Measurements from ENCODE around the gene GABRP. TPM values are rescaled to one million over a fixed set of nuclear protein-coding genes. Genes with fewer than 3 reads are reported as not detected.

The GABRP gene
- total and polyA plus RNA-seq, 7 experiments from 2014 or later: not detected

- Histone ChIP-seq H3K4me3 (ENCODE audit: low read length) (no peak overlapping the region), H3K4me1 (ENCODE audit: control insufficient read depth in 2 of 2, insufficient read depth in 2 of 2, low read length in 2 of 2) (no peaks in the 10 kb centered on the region), H3K27ac (ENCODE audit: low read depth, low read length) (no peak overlapping the region), H3K36me3 (ENCODE audit: control insufficient read depth in 2 of 3, insufficient read depth in 3 of 3, low read length in 3 of 3) (no peaks in the 10 kb centered on the region), H3K9me3 (ENCODE audit: control insufficient read depth in 2 of 3, low read length in 3 of 3) (no peaks in the 10 kb centered on the region), H3K27me3 (ENCODE audit: control insufficient read depth in 2 of 2, insufficient read depth in 2 of 2, low read length in 2 of 2) (no peaks in the 10 kb centered on the region)
- Mint-ChIP-seq H3K9me3 (peaks cover 0 to 3% (median 0%) of the 10 kb centered on the region in 11 donors), H3K4me1 (peaks cover 0 to 4% (median 3%) of the 10 kb centered on the region in 7 donors), H3K4me3 (no peak overlapping the region), H3K36me3 (no peaks in the 10 kb centered on the region), H3K27ac (no peak overlapping the region), H3K27me3 (peaks cover 12 to 28% (median 15%) of the 10 kb centered on the region in 5 donors)
- ChIA-PET POLR2A (no interaction called here), CTCF (no interaction called here)
- DNase-seq: no peak
- intact Hi-C loops (cut with micrococcal nuclease): loop anchor here in 1 of 2 donors (10.0 kb wide), 1 partner anchor 603 kb away; no protein-coding TSS in a partner anchor
- no peak for ATAC-seq
Measured at GRCh38 chr5:170741801-170742200, 41.7 kb upstream of the GABRP start.

DNA sequence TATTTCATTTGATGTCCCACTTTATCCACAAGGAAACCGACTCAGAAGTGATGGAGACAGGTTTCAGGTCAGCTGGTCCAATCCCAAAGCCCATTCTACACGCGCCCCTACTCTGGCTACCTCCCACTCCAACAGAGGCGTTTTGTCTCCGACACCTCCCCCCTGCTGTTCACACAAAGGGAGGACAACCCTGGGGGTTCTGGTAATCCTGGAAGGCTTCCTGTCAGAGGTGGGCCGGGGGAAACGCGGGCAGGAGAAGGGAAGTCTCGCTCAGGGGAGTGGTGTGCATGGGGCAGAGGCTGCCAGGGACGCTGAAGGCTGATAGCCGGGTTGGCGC is 39.7 kb upstream of the GABRP start:
- H3K4me1 Mint-ChIP-seq: peaks cover 0 to 4% (median 3%) of the 10 kb centered on the region in 7 donors
- H3K9me3 Mint-ChIP-seq: peaks cover 0 to 3% (median 0%) of the 10 kb centered on the region in 11 donors
- no peak overlapping the region for H3K4me3 Mint-ChIP-seq
- no peaks in the 10 kb centered on the region for H3K9me3 ChIP-seq (ENCODE audit: control insufficient read depth in 2 of 3, low read length in 3 of 3)
- ChIA-PET POLR2A (no interaction called here), CTCF (no interaction called here)
- no peaks in the 10 kb centered on the region for H3K36me3 Mint-ChIP-seq
- DNase-seq: no peak
- no peak overlapping the region for H3K27ac Mint-ChIP-seq
- H3K4me3 ChIP-seq (ENCODE audit: low read length): no peak overlapping the region
- no peaks in the 10 kb centered on the region for H3K36me3 ChIP-seq (ENCODE audit: control insufficient read depth in 2 of 3, insufficient read depth in 3 of 3, low read length in 3 of 3)
- no peak for ATAC-seq
- H3K4me1 ChIP-seq (ENCODE audit: control insufficient read depth in 2 of 2, insufficient read depth in 2 of 2, low read length in 2 of 2): no peaks in the 10 kb centered on the region
- no peak overlapping the region for H3K27ac ChIP-seq (ENCODE audit: low read depth, low read length)
- peaks cover 24 to 32% (median 26%) of the 10 kb centered on the region in 5 donors for H3K27me3 Mint-ChIP-seq
- intact Hi-C loops (cut with micrococcal nuclease): loop anchor here in 1 of 2 donors (2.0 to 10.0 kb wide), 2 partner anchors 47 to 601 kb away; no protein-coding TSS in a partner anchor
- H3K27me3 ChIP-seq (ENCODE audit: control insufficient read depth in 2 of 2, insufficient read depth in 2 of 2, low read length in 2 of 2): no peaks in the 10 kb centered on the region

- Mint-ChIP-seq H3K4me1 (peaks cover 0 to 4% (median 3%) of the 10 kb centered on the region in 7 donors), H3K27me3 (peaks cover 25 to 40% (median 36%) of the 10 kb centered on the region in 5 donors), H3K27ac (no peak overlapping the region), H3K4me3 (no peak overlapping the region), H3K36me3 (no peaks in the 10 kb centered on the region), H3K9me3 (peaks cover 0 to 3% (median 0%) of the 10 kb centered on the region in 11 donors)
- no peak for ATAC-seq
- Histone ChIP-seq H3K36me3 (ENCODE audit: control insufficient read depth in 2 of 3, insufficient read depth in 3 of 3, low read length in 3 of 3) (no peaks in the 10 kb centered on the region), H3K4me1 (ENCODE audit: control insufficient read depth in 2 of 2, insufficient read depth in 2 of 2, low read length in 2 of 2) (no peaks in the 10 kb centered on the region), H3K4me3 (ENCODE audit: low read length) (no peak overlapping the region), H3K27me3 (ENCODE audit: control insufficient read depth in 2 of 2, insufficient read depth in 2 of 2, low read length in 2 of 2) (no peaks in the 10 kb centered on the region), H3K27ac (ENCODE audit: low read depth, low read length) (no peak overlapping the region), H3K9me3 (ENCODE audit: control insufficient read depth in 2 of 3, low read length in 3 of 3) (no peaks in the 10 kb centered on the region)
- POLR2A ChIA-PET: no interaction called here
- CTCF ChIA-PET: no interaction called here
- no peak for DNase-seq
- intact Hi-C loops (cut with micrococcal nuclease): loop anchor here in 1 of 2 donors (2.0 to 10.0 kb wide), 2 partner anchors 45 to 599 kb away; no protein-coding TSS in a partner anchor
Measured at GRCh38 chr5:170745481-170746071, 37.9 kb upstream of the GABRP start.

DNA sequence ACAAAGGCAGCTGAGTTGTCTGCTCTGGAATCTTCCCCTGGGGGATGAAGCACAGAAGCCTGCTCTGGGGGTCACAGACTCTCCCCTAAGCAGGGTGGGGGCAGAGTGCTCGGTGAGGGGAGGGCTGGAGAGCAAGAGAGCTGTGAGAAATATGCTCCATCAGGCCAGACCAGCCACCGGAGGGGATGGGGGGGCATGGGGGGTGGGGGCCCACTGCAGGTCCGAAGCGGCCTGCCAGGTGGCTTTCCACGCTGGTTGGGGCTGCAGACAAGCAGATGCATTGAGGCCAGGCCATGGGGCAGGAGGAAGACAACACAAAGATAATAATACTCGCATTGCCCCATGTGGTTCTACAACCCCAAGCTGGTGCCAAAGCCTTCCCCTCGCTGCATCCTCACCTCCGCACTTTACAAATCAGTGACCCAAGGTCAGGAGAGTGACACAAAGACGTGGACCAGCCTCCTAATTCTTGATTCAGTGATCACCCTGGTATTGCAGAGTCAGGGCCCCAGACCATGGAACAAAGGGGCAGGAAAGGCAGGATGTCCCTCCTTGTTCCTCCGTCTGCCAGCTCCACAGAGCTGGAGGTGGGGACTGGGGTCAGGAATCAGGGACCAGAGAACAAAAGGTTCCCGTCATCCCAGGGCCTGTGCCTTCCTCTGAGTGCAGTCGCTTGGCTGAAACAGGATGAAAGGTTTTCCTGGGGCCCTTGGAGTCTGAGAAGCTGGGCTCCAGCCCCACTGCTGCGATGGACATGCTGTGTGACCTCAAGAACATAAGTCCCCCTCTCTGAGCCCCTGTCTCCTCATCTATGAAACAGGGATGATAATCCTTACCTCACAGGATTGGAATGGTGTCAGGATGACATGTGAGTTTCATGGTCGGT is 37.2 kb upstream of the GABRP start:
- H3K4me1 Mint-ChIP-seq: peaks cover 0 to 4% (median 3%) of the 10 kb centered on the region in 7 donors
- no peaks in the 10 kb centered on the region for H3K36me3 Mint-ChIP-seq
- H3K4me3 Mint-ChIP-seq: no peak overlapping the region
- no peak overlapping the region for H3K27ac ChIP-seq (ENCODE audit: low read depth, low read length)
- H3K36me3 ChIP-seq (ENCODE audit: control insufficient read depth in 2 of 3, insufficient read depth in 3 of 3, low read length in 3 of 3): no peaks in the 10 kb centered on the region
- no peaks in the 10 kb centered on the region for H3K4me1 ChIP-seq (ENCODE audit: control insufficient read depth in 2 of 2, insufficient read depth in 2 of 2, low read length in 2 of 2)
- no peaks in the 10 kb centered on the region for H3K9me3 ChIP-seq (ENCODE audit: control insufficient read depth in 2 of 3, low read length in 3 of 3)
- H3K9me3 Mint-ChIP-seq: peaks cover 0 to 3% (median 0%) of the 10 kb centered on the region in 11 donors
- no peak overlapping the region for H3K27ac Mint-ChIP-seq
- H3K4me3 ChIP-seq (ENCODE audit: low read length): no peak overlapping the region
- DNase-seq (no peak), ATAC-seq (no peak)
- POLR2A ChIA-PET: no interaction called here
- H3K27me3 ChIP-seq (ENCODE audit: control insufficient read depth in 2 of 2, insufficient read depth in 2 of 2, low read length in 2 of 2): no peaks in the 10 kb centered on the region
- intact Hi-C loops (cut with micrococcal nuclease): loop anchor here in 1 of 2 donors (10.0 kb wide), 1 partner anchor 598 kb away; no protein-coding TSS in a partner anchor
- CTCF ChIA-PET: no interaction called here
- H3K27me3 Mint-ChIP-seq: peaks cover 25 to 43% (median 39%) of the 10 kb centered on the region in 5 donors

- no peak overlapping the region for H3K4me3 Mint-ChIP-seq
- Histone ChIP-seq H3K4me3 (ENCODE audit: low read length) (no peak overlapping the region), H3K9me3 (ENCODE audit: control insufficient read depth in 2 of 3, low read length in 3 of 3) (no peaks in the 10 kb centered on the region), H3K27me3 (ENCODE audit: control insufficient read depth in 2 of 2, insufficient read depth in 2 of 2, low read length in 2 of 2) (no peaks in the 10 kb centered on the region), H3K36me3 (ENCODE audit: control insufficient read depth in 2 of 3, insufficient read depth in 3 of 3, low read length in 3 of 3) (no peaks in the 10 kb centered on the region), H3K27ac (ENCODE audit: low read depth, low read length) (no peak overlapping the region), H3K4me1 (ENCODE audit: control insufficient read depth in 2 of 2, insufficient read depth in 2 of 2, low read length in 2 of 2) (no peaks in the 10 kb centered on the region)
- H3K27ac Mint-ChIP-seq: no peak overlapping the region
- H3K4me1 Mint-ChIP-seq: peaks cover 0 to 4% (median 3%) of the 10 kb centered on the region in 7 donors
- H3K9me3 Mint-ChIP-seq: peaks cover 0 to 3% (median 0%) of the 10 kb centered on the region in 11 donors
- intact Hi-C loops (cut with micrococcal nuclease): loop anchor here in 1 of 2 donors (10.0 kb wide), 1 partner anchor 598 kb away; no protein-coding TSS in a partner anchor
- peaks cover 25 to 42% (median 39%) of the 10 kb centered on the region in 5 donors for H3K27me3 Mint-ChIP-seq
- ATAC-seq: no peak
- ChIA-PET CTCF (no interaction called here), POLR2A (no interaction called here)
- H3K36me3 Mint-ChIP-seq: no peaks in the 10 kb centered on the region
- no peak for DNase-seq
Measured at GRCh38 chr5:170746961-170747340, 36.6 kb upstream of the GABRP start.

DNA sequence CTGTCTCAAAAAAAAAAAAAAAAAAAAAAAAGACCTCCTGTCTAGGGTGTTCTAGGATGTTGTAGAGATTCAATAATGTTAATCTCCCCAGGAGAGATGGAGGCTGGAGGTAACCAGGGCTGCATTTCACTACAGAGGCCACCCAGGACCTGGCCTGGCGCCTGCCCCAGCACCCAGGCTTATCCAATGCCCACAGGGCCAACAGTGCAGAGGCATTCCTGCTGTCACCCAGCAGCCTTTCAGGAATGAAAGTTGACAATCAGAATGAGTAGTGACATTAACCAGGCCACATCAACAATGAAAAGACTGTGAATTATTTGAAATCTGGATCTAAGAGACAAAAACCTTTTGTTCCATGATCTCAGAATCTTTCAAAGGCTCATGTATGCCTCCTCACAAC is 36.2 kb upstream of the GABRP start:
- DNase-seq (no peak), ATAC-seq (no peak)
- no peak overlapping the region for H3K4me3 ChIP-seq (ENCODE audit: low read length)
- no peaks in the 10 kb centered on the region for H3K9me3 ChIP-seq (ENCODE audit: control insufficient read depth in 2 of 3, low read length in 3 of 3)
- peaks cover 0 to 3% (median 0%) of the 10 kb centered on the region in 11 donors for H3K9me3 Mint-ChIP-seq
- no peak overlapping the region for H3K27ac ChIP-seq (ENCODE audit: low read depth, low read length)
- no peaks in the 10 kb centered on the region for H3K36me3 Mint-ChIP-seq
- no peaks in the 10 kb centered on the region for H3K4me1 ChIP-seq (ENCODE audit: control insufficient read depth in 2 of 2, insufficient read depth in 2 of 2, low read length in 2 of 2)
- no peaks in the 10 kb centered on the region for H3K36me3 ChIP-seq (ENCODE audit: control insufficient read depth in 2 of 3, insufficient read depth in 3 of 3, low read length in 3 of 3)
- no peak overlapping the region for H3K4me3 Mint-ChIP-seq
- no peak overlapping the region for H3K27ac Mint-ChIP-seq
- POLR2A ChIA-PET: no interaction called here
- intact Hi-C loops (cut with micrococcal nuclease): loop anchor here in 1 of 2 donors (10.0 kb wide), 1 partner anchor 597 kb away; no protein-coding TSS in a partner anchor
- CTCF ChIA-PET: no interaction called here
- H3K27me3 ChIP-seq (ENCODE audit: control insufficient read depth in 2 of 2, insufficient read depth in 2 of 2, low read length in 2 of 2): no peaks in the 10 kb centered on the region
- H3K27me3 Mint-ChIP-seq: peaks cover 25 to 42% (median 38%) of the 10 kb centered on the region in 5 donors
- H3K4me1 Mint-ChIP-seq: peaks cover 0 to 4% (median 3%) of the 10 kb centered on the region in 7 donors

All from naive thymus-derived CD4-positive, alpha-beta T cell (primary cell).